B cell (primary cell): ENCODE measurements around the gene HES1. TPM values are rescaled to one million over a fixed set of nuclear protein-coding genes. Genes with fewer than 3 reads are reported as not detected.

Experiments
- ATAC-seq: fragments of 200-7000 bp; cut with Tn5 transposase; one replicate; pipeline ENCODE4 v1.10.0; 2021; ENCODE audit warnings: low read depth, mild to moderate bottlenecking, moderate number of reproducible peaks, moderate library complexity
- CTCF ChIA-PET: fragments of 350-600 bp; sonication (Branson Sonifier 250); formaldehyde crosslinking; loops from one replicate; lab custom pipeline; 2021; ENCODE audit warnings: antibody characterized with exemption, inconsistent platforms; lab: Charles Lee
- POLR2A ChIA-PET: fragments of 350-600 bp; sonication (Branson Sonifier 250); formaldehyde crosslinking; loops from one replicate; lab custom pipeline; 2021; ENCODE audit warnings: antibody characterized with exemption; lab: Charles Lee
- DNase-seq: peaks from one replicate; pipeline ENCODE4 v3.0.0; 2013
- H2AFZ ChIP-seq: 2 replicates; pipeline ENCODE4 v1.6.1; 2012; ENCODE audit warnings: mild to moderate bottlenecking, low read depth, low read length; ENCODE audit not compliant: insufficient read depth, poor library complexity, severe bottlenecking
- H3K27ac ChIP-seq, 2 donors: 1 replicate in 1 of 2; 2 replicates in 1 of 2; pipeline ENCODE4 v1.5.1; 2012 to 2013; ENCODE audit warnings: low read length in 2 of 2, mild to moderate bottlenecking in 2 of 2, moderate library complexity in 1 of 2
- H3K27me3 ChIP-seq, 4 experiments: fragments of 200-600 bp in 1 of 4; sonication (generic) in 1 of 4; replicated peaks in 1 of 4; 1 replicate in 2 of 4; 2 replicates in 2 of 4; pipeline versions ENCODE4 v1.6.1 to v1.7.0; 2013 to 2016; ENCODE audit warnings: low read length in 3 of 4, mild to moderate bottlenecking in 2 of 4, mixed read lengths in 1 of 4, moderate library complexity in 1 of 4; ENCODE audit not compliant: insufficient read depth in 4 of 4, control insufficient read depth in 3 of 4; ENCODE audit errors: control extremely low read depth in 1 of 4
- H3K36me3 ChIP-seq, 2 experiments: replicated peaks in 1 of 2; 1 replicate in 1 of 2; 2 replicates in 1 of 2; pipeline versions ENCODE4 v1.6.1 to v1.7.1; 2013; ENCODE audit warnings: low read length in 1 of 2; ENCODE audit not compliant: insufficient read depth in 2 of 2, control insufficient read depth in 1 of 2; ENCODE audit errors: control extremely low read depth in 1 of 2, extremely low read depth in 1 of 2
- H3K4me1 ChIP-seq, 2 donors: fragments of 200-600 bp in 1 of 2; sonication (generic) in 1 of 2; 1 replicate in 1 of 2; 2 replicates in 1 of 2; pipeline versions ENCODE4 v1.5.1 to v1.6.1; 2013 to 2017; ENCODE audit warnings: low read length in 2 of 2; ENCODE audit not compliant: control insufficient read depth in 2 of 2, insufficient read depth in 2 of 2
- H3K4me2 ChIP-seq: replicated peaks from 2 replicates; pipeline ENCODE3; 2012; ENCODE audit warnings: mild to moderate bottlenecking, low read depth, low read length; ENCODE audit not compliant: poor library complexity, severe bottlenecking
- H3K4me3 ChIP-seq, 5 experiments: fragments of 200-600 bp in 1 of 5; sonication (generic) in 1 of 5; 1 replicate in 3 of 5; 2 replicates in 2 of 5; pipeline versions ENCODE4 v1.5.1 to v1.7.0; 2011 to 2016; ENCODE audit warnings: low read length in 4 of 5, mild to moderate bottlenecking in 4 of 5, low read depth in 2 of 5, control low read depth in 1 of 5, moderate library complexity in 1 of 5; ENCODE audit not compliant: insufficient read depth in 1 of 5; ENCODE audit errors: control extremely low read depth in 1 of 5, extremely low read depth in 1 of 5
- H3K79me2 ChIP-seq: fragments of 200-600 bp; sonication (generic); one replicate; pipeline ENCODE4 v1.6.0; 2016; ENCODE audit warnings: low read length; ENCODE audit not compliant: control insufficient read depth, insufficient read depth
- H3K9ac ChIP-seq: fragments of 200-600 bp; sonication (generic); 2 replicates; pipeline ENCODE4 v1.6.1; 2017; ENCODE audit warnings: mild to moderate bottlenecking, low read length, moderate library complexity
- H3K9me3 ChIP-seq, 3 donors: one replicate each; pipeline versions ENCODE4 v1.6.1 to v1.7.1; 2013; ENCODE audit warnings: low read length in 2 of 3; ENCODE audit not compliant: control insufficient read depth in 2 of 3, insufficient read depth in 1 of 3; ENCODE audit errors: control extremely low read depth in 1 of 3
- H4K20me1 ChIP-seq: 2 replicates; pipeline ENCODE4 v1.6.0; 2012; ENCODE audit warnings: mild to moderate bottlenecking, low read length; ENCODE audit not compliant: insufficient read depth, control insufficient read depth, poor library complexity, severe bottlenecking
- H3K27ac Mint-ChIP-seq: one replicate; pipeline ENCODE4 v1.8.0; 2021; ENCODE audit warnings: mixed read lengths
- H3K27me3 Mint-ChIP-seq: one replicate; pipeline ENCODE4 v1.8.0; 2021; ENCODE audit warnings: mixed read lengths
- H3K4me1 Mint-ChIP-seq: one replicate; pipeline ENCODE4 v1.8.0; 2021; ENCODE audit warnings: mixed read lengths
- H3K4me3 Mint-ChIP-seq: one replicate; pipeline ENCODE4 v1.8.0; 2021; ENCODE audit warnings: mixed read lengths
- H3K9me3 Mint-ChIP-seq: one replicate; pipeline ENCODE4 v1.8.0; 2022; ENCODE audit warnings: mixed read lengths; ENCODE audit not compliant: insufficient read depth
- EZH2 ChIP-seq: IDR thresholded peaks from 2 replicates; pipeline ENCODE4 v1.6.1; 2012; ENCODE audit warnings: borderline replicate concordance, low read depth, mild to moderate bottlenecking, moderate library complexity, low read length; ENCODE audit not compliant: insufficient read depth, poor library complexity, severe bottlenecking
- WGBS: methylation state at CpG from one replicate; pipeline ENCODE4 v1.1.5; 2013; ENCODE audit warnings: missing lambda C conversion rate; ENCODE audit not compliant: insufficient coverage; 5-methylcytosine and 5-hydroxymethylcytosine counted together
- intact Hi-C: fragments of 100-400 bp; cut with micrococcal nuclease; formaldehyde crosslinking; loops from one replicate; pipeline ENCODE4 v1.10.0; 2022
- polyA plus RNA-seq: library from polyadenylated mRNA; depleted of rRNA; stranded (reverse); fragments of >200 nt; gene quantifications from 2 replicates; pipeline ENCODE4 v1.2.3, GENCODE V29; 2012
- total RNA-seq, 2 donors: library from RNA; stranded (reverse); fragments of 120-200 nt in 1 of 2; gene quantifications; 1 replicate in 1 of 2; 2 replicates in 1 of 2; pipeline versions ENCODE4 v1.2.3 to v1.2.4, GENCODE V29; 2013 to 2022
- TF ChIP-seq, protein P1 (sequence below): fragments of 200-600 bp; IDR thresholded peaks from one replicate; pipeline ENCODE4 v1.8.0; 2022; ENCODE audit warnings: antibody characterized with exemption, mild to moderate bottlenecking

Gene HES1
- total and polyA plus RNA-seq, 2 donors (not counting 1 experiment from before 2014, with no cell fraction given): 2.4 to 60.3 TPM

DNA sequence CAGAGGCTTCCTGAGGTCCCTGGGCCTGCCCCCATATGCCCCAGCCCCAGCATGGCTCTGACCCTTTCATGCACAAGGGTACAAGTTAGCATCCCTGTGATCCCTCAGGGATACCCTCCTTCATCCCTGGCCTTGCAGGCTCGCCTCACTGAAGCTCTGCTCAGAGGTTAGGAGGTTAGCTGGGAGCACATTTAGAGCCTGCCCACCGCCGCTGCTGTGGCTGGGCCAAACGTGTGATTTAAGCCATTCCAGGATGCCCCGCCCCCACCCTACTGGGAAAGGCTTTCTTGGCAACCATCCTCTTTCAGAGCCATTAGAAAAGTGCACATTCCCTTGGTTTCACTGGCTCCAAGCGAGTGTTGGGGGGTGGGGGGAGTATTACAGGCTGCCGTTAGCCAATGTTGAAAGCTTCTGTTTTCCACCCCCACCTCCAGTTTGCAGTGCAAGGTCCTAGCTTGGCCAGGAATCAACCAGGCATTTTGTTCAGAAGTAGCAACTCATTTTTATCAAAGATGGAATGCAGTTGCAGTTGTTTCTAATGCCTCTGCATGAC, 6.3 kb upstream of the HES1 start:
- Histone ChIP-seq H3K9me3 (no peaks in the 10 kb centered on the region), H3K4me3 (no peak overlapping the region), H3K4me1 (peaks cover 44 to 49% of the 10 kb centered on the region in 2 donors), H3K27me3 (peaks cover 0 to 4% (median 0%) of the 10 kb centered on the region in 4 experiments), H2AFZ (no peak overlapping the region), H3K4me2 (peak overlapping the region; percentile 75), H3K36me3 (no peaks in the 10 kb centered on the region), H3K9ac (no peak overlapping the region), H4K20me1 (no peaks in the 10 kb centered on the region), H3K27ac (no peak overlapping the region), H3K79me2 (peaks cover 7% of the 10 kb centered on the region)
- Mint-ChIP-seq H3K27ac (no peak overlapping the region), H3K9me3 (no peaks in the 10 kb centered on the region), H3K27me3 (peaks cover 3% of the 10 kb centered on the region), H3K4me1 (peaks cover 46% of the 10 kb centered on the region), H3K4me3 (no peak overlapping the region)
- ATAC-seq: no peak
- no peak for DNase-seq
- intact Hi-C loops: loop anchor here (10.0 kb wide), 1 partner anchor 435 kb away; no protein-coding TSS in a partner anchor
- POLR2A ChIA-PET: interaction anchor here (0.7 to 4.0 kb wide), 8 partner anchors 10 to 123 kb away, joined by 3 to 27 read pairs (median 5); no protein-coding TSS in a partner anchor
- CTCF ChIA-PET: interaction anchor here (1.1 to 13.3 kb wide), 7 partner anchors 9 to 186 kb away, joined by 3 to 148 read pairs (median 5); no protein-coding TSS in a partner anchor
- no peak for TF ChIP-seq EZH2
- TF ChIP-seq, protein P1, sequence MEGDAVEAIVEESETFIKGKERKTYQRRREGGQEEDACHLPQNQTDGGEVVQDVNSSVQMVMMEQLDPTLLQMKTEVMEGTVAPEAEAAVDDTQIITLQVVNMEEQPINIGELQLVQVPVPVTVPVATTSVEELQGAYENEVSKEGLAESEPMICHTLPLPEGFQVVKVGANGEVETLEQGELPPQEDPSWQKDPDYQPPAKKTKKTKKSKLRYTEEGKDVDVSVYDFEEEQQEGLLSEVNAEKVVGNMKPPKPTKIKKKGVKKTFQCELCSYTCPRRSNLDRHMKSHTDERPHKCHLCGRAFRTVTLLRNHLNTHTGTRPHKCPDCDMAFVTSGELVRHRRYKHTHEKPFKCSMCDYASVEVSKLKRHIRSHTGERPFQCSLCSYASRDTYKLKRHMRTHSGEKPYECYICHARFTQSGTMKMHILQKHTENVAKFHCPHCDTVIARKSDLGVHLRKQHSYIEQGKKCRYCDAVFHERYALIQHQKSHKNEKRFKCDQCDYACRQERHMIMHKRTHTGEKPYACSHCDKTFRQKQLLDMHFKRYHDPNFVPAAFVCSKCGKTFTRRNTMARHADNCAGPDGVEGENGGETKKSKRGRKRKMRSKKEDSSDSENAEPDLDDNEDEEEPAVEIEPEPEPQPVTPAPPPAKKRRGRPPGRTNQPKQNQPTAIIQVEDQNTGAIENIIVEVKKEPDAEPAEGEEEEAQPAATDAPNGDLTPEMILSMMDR: no peak
- no CpG with 5 or more reads among the region's 7 CpGs for WGBS

DNA sequence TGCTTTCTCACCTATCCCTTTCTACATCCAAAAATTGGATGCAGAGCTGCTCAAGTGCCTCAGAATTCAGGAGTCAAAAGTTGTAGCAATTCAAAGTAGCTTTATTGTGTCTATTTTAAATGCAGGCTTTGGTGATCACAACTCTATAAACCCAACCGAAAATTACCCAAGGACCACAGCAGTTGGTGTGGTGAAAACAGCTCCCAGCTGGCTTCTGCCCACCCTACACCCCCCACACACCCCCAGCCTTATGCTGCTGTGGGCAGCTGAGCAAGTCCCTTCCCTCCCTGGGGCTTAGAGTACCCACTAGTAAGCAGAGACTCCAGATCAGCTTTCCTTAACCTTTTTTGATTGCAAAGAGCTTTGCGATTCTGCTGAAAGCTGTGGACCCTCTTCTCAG, 5.8 kb upstream of the HES1 start:
- Mint-ChIP-seq H3K27ac (no peak overlapping the region), H3K4me3 (no peak overlapping the region), H3K9me3 (no peaks in the 10 kb centered on the region), H3K4me1 (peaks cover 48% of the 10 kb centered on the region), H3K27me3 (peaks cover 3% of the 10 kb centered on the region)
- H3K4me1 ChIP-seq: peaks cover 46 to 51% of the 10 kb centered on the region in 2 donors
- no peak overlapping the region for H3K27ac ChIP-seq
- TF ChIP-seq, protein P1: no peak
- TF ChIP-seq EZH2: no peak
- CTCF ChIA-PET: interaction anchor here (0.9 to 13.3 kb wide), 11 partner anchors 8 to 465 kb away, joined by 3 to 148 read pairs (median 4); no protein-coding TSS in a partner anchor
- no peaks in the 10 kb centered on the region for H3K9me3 ChIP-seq
- no peaks in the 10 kb centered on the region for H3K36me3 ChIP-seq
- no CpG with 5 or more reads among the region's 2 CpGs for WGBS
- peaks cover 7% of the 10 kb centered on the region for H3K79me2 ChIP-seq
- no peaks in the 10 kb centered on the region for H4K20me1 ChIP-seq
- no peak for ATAC-seq
- DNase-seq: no peak
- POLR2A ChIA-PET: interaction anchor here (0.7 to 4.0 kb wide), 10 partner anchors 11 to 123 kb away, joined by 3 to 27 read pairs (median 4); no protein-coding TSS in a partner anchor
- H3K4me3 ChIP-seq: no peak overlapping the region
- no peak overlapping the region for H3K9ac ChIP-seq
- peak overlapping the region; percentile 75 for H3K4me2 ChIP-seq
- H2AFZ ChIP-seq: no peak overlapping the region
- intact Hi-C loops: loop anchor here (10.0 kb wide), 1 partner anchor 435 kb away; no protein-coding TSS in a partner anchor
- peaks cover 0 to 4% (median 0%) of the 10 kb centered on the region in 4 experiments for H3K27me3 ChIP-seq
